ENCODE results near the gene MS4A6E.

Gene MS4A6E

DNA sequence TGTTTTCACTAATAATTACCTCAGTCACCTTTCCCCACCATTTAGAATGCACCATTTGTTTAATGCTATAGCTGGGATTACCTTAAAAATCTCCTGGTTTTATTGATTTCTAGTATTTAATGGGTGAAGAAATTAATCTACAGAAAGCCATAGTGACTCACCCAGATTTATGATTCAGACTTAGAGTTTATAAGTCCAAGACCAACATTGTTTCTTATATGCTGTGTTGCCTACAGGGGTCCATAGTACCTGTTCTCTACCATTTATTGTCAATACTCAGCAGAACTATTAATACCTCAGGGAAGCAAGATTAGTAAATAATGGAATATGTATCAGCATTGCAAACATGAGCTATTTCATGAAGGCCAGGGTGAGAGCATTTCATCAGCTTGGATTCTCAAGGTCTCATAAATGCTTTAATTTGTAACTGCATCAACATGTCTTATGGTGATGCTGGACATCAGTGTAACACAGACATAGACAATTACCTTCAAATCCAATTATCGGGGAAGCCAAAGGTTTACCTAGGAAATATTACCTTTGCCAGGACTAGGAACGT is 43.3 kb downstream of the MS4A6E start:
- no peak for TF ChIP-seq ZFX (IDR thresholded peaks at IDR 0.05; ENCODE audit: borderline replicate concordance)
- TF ChIP-seq, protein P1, sequence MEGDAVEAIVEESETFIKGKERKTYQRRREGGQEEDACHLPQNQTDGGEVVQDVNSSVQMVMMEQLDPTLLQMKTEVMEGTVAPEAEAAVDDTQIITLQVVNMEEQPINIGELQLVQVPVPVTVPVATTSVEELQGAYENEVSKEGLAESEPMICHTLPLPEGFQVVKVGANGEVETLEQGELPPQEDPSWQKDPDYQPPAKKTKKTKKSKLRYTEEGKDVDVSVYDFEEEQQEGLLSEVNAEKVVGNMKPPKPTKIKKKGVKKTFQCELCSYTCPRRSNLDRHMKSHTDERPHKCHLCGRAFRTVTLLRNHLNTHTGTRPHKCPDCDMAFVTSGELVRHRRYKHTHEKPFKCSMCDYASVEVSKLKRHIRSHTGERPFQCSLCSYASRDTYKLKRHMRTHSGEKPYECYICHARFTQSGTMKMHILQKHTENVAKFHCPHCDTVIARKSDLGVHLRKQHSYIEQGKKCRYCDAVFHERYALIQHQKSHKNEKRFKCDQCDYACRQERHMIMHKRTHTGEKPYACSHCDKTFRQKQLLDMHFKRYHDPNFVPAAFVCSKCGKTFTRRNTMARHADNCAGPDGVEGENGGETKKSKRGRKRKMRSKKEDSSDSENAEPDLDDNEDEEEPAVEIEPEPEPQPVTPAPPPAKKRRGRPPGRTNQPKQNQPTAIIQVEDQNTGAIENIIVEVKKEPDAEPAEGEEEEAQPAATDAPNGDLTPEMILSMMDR (IDR thresholded peaks at IDR 0.05): no peak
- peak overlapping the region; percentile 58 for H3K27ac ChIP-seq

DNA sequence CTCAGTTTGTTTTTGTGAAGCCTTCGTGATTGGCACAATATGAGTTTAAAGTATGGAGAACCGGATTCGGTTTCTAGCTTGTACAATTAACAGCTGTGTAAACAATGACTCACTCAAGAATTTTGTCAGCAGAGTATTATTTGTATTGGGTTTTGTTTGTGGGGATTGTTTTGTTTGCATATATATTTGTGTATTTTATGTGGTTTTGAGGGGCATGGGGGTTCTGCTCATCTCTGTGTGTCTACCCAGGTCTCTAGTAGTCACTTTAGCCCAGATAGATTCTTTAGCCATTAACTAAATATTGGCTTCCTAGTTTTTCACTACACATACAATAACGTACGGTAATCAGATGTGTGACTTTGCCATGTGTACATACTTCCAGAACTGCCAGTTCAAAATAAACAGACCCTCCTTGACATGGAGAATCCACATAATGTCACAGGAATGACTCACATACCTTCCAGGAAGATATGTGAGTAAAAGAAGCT is 43.8 kb downstream of the MS4A6E start:
- no peak for TF ChIP-seq ZFX (IDR thresholded peaks at IDR 0.05; ENCODE audit: borderline replicate concordance)
- TF ChIP-seq, protein P1 (IDR thresholded peaks at IDR 0.05): no peak
- H3K27ac ChIP-seq: peak overlapping the region; percentile 58

DNA sequence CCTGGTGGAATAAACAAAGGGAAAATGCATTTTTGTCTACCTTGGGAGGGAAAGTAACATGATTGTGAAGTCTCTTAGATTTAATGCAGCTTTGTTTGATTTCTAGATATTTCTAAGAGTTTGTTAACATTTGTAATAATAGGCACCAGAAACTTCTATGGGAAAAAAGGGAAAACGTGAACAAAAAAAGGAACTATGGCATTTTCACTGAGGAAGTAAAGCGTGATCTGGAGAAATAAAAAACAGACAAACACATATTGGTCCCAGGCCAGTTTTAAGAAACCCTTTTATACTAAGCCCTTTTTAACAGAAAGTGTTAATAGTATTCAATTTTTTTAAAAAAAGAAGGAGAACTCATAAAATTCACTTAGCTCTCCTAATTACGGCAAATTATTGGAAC is 44.3 kb downstream of the MS4A6E start:
- peak overlapping the region; percentile 58 for H3K27ac ChIP-seq
- TF ChIP-seq, protein P1 (IDR thresholded peaks at IDR 0.05): no peak
- TF ChIP-seq ZFX (IDR thresholded peaks at IDR 0.05; ENCODE audit: borderline replicate concordance): no peak

DNA sequence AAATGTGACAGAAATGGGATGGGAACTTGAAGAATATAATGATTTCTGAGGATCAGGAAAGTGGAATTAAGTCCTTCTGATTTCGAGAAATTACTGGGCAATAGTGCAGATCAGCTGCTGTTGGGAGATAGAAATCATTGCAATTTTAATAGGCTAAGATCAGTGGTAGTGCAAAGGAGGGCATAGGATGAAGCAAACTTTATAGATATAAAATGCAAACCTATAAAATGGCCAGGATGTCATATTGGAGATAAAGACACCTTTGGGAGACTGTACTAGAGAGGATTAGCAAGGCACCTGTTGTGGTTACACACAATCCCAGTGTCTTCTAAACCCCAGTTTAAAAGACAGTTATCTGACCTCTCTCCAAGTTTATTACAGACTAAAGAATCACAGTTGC is 44.8 kb downstream of the MS4A6E start:
- TF ChIP-seq, protein P1 (IDR thresholded peaks at IDR 0.05): no peak
- TF ChIP-seq ZFX (IDR thresholded peaks at IDR 0.05; ENCODE audit: borderline replicate concordance): no peak
- no peak overlapping the region for H3K27ac ChIP-seq

DNA sequence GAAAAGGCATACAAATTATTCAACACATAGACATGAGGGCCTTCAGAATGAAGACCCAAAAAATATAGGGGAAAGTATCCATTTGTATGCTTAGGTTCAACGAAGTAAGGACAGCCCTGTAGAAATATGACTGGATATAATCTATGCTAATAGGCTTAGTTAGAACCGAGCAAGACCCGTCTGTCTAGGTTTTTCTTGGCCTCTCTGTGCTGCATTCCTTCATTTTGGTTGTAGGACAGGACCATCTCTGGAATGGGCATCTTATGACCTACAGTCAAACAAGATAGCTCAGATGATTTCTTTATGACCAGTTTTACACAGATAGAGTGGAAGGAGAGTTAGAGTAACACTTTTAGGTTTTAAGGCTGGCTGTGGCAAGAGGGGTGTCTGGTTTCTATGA is 45.7 kb downstream of the MS4A6E start:
- H3K27ac ChIP-seq: no peak overlapping the region
- TF ChIP-seq, protein P1 (IDR thresholded peaks at IDR 0.05): no peak
- no peak for TF ChIP-seq ZFX (IDR thresholded peaks at IDR 0.05; ENCODE audit: borderline replicate concordance)

DNA sequence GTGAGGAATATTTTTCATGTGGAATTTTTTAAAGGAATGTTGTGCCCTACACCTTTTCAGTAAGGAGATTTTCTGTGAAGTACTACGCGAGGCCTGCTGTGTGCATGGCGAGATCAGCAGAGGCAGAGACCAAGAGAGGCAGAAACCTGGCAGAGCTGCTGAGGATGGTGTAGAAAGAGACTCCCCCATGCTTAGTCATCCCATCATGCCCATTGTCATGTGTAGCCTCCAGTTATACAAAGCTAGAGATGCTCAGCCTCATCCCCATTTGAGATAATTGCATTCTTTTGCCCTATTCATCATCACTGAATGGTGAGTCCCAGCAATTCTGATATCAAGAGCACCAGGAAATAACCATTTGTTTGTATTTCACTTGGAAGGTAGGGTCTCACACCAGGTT is 48.3 kb downstream of the MS4A6E start:
- TF ChIP-seq, protein P1 (IDR thresholded peaks at IDR 0.05): no peak
- TF ChIP-seq ZFX (IDR thresholded peaks at IDR 0.05; ENCODE audit: borderline replicate concordance): no peak
- H3K27ac ChIP-seq: no peak overlapping the region

DNA sequence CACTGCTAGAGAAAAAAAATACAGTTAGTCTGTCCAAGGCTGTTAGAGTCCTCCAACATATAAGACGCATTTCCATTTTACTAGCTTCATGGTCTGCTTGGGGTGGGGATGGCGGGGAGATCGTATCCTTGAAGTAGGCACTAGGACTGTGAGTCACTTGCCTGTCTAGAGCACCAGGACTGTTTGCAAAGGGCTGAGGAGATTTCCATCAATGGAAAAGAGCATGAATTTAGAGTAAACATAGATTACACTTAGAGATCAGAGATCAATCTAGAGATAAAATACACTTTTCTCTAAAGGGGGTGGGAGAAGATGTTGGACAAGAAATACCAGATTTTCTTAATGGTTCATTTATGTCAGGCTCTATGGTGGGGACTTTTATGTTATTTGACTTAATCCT is 49.5 kb downstream of the MS4A6E start:
- TF ChIP-seq, protein P1 (IDR thresholded peaks at IDR 0.05): no peak
- no peak for TF ChIP-seq ZFX (IDR thresholded peaks at IDR 0.05; ENCODE audit: borderline replicate concordance)

More for the DNA sequence above, 49.5 kb downstream of the MS4A6E start:
- no peak overlapping the region for H3K27ac ChIP-seq

Measured in 22Rv1 (cell line).